Stimulated activated memory B cell treated with anti-CD40 and anti-IgM and Interleukin-4, amounts not matched to agents 10 μg/mL and 1 μg/mL and 100 μg/mL, for 72 hours (primary cell): ENCODE measurements around the gene PLA2G3.
"Not testable (repeated sequence)": the region's sequence is repeated elsewhere in the genome, so short reads cannot be mapped to it uniquely, and the experiment has no call there.

Experiments
- ATAC-seq: fragments of 150-1000 bp; cut with Tn5 transposase; 2 replicates; pipeline ENCODE4 v1.10.0; 2021
- H3K27ac Mint-ChIP-seq: one replicate; pipeline ENCODE4 v1.8.0; 2022; ENCODE audit warnings: mild to moderate bottlenecking, mixed read lengths
- H3K27me3 Mint-ChIP-seq: one replicate; pipeline ENCODE4 v1.8.0; 2022; ENCODE audit warnings: mixed read lengths
- H3K36me3 Mint-ChIP-seq: one replicate; pipeline ENCODE4 v1.8.0; 2022; ENCODE audit warnings: mixed read lengths
- H3K4me1 Mint-ChIP-seq: one replicate; pipeline ENCODE4 v1.8.0; 2022; ENCODE audit warnings: mixed read lengths
- H3K4me3 Mint-ChIP-seq: one replicate; pipeline ENCODE4 v1.8.0; 2022; ENCODE audit warnings: mild to moderate bottlenecking, moderate library complexity, mixed read lengths
- H3K9me3 Mint-ChIP-seq: one replicate; pipeline ENCODE4 v1.8.0; 2022; ENCODE audit warnings: mixed read lengths

The PLA2G3 gene

GRCh38 chr22:31121403-31121802 is 18.9 kb downstream of the PLA2G3 start:
- no peak overlapping the region for H3K27ac Mint-ChIP-seq
- peaks cover 9% of the 10 kb centered on the region for H3K27me3 Mint-ChIP-seq
- H3K4me3 Mint-ChIP-seq, result no peak overlapping the region
- no peak for ATAC-seq
- H3K9me3 Mint-ChIP-seq, result no peaks in the 10 kb centered on the region
- no peaks in the 10 kb centered on the region for H3K36me3 Mint-ChIP-seq
- peaks cover 6% of the 10 kb centered on the region for H3K4me1 Mint-ChIP-seq

- H3K36me3 Mint-ChIP-seq, result no peaks in the 10 kb centered on the region
- no peaks in the 10 kb centered on the region for H3K4me1 Mint-ChIP-seq
- no peaks in the 10 kb centered on the region for H3K9me3 Mint-ChIP-seq
- H3K4me3 Mint-ChIP-seq, result no peak overlapping the region
- peaks cover 4% of the 10 kb centered on the region for H3K27me3 Mint-ChIP-seq
- no peak overlapping the region for H3K27ac Mint-ChIP-seq
- ATAC-seq, result no peak
Observed at GRCh38 chr22:31120642-31121041, 19.7 kb downstream of the PLA2G3 start.

GRCh38 chr22:31120230-31120629 is 20.1 kb downstream of the PLA2G3 start:
- ATAC-seq, result no peak

GRCh38 chr22:31119026-31119717 is 21.1 kb downstream of the PLA2G3 start:
- no peaks in the 10 kb centered on the region for H3K36me3 Mint-ChIP-seq
- no peak overlapping the region for H3K27ac Mint-ChIP-seq
- H3K4me1 Mint-ChIP-seq, result no peaks in the 10 kb centered on the region
- no peaks in the 10 kb centered on the region for H3K27me3 Mint-ChIP-seq
- H3K4me3 Mint-ChIP-seq, result no peak overlapping the region
- no peaks in the 10 kb centered on the region for H3K9me3 Mint-ChIP-seq
- no peak for ATAC-seq

More at GRCh38 chr22:31120230-31120629, 20.1 kb downstream of the PLA2G3 start:
- Mint-ChIP-seq H3K36me3 (no peaks in the 10 kb centered on the region), H3K27ac (no peak overlapping the region), H3K9me3 (no peaks in the 10 kb centered on the region), H3K4me1 (no peaks in the 10 kb centered on the region), H3K27me3 (no peaks in the 10 kb centered on the region), H3K4me3 (no peak overlapping the region)

- H3K4me1 Mint-ChIP-seq, result no peaks in the 10 kb centered on the region
- H3K27ac Mint-ChIP-seq, result no peak overlapping the region
- H3K36me3 Mint-ChIP-seq, result no peaks in the 10 kb centered on the region
- no peak overlapping the region for H3K4me3 Mint-ChIP-seq
- ATAC-seq, result no peak
- H3K27me3 Mint-ChIP-seq, result no peaks in the 10 kb centered on the region
- H3K9me3 Mint-ChIP-seq, result no peaks in the 10 kb centered on the region
Observed at GRCh38 chr22:31118046-31118820, 22.1 kb downstream of the PLA2G3 start.

GRCh38 chr22:31112547-31113091 is 27.7 kb downstream of the PLA2G3 start:
- not testable (repeated sequence) for H3K27me3 Mint-ChIP-seq, H3K36me3 Mint-ChIP-seq, H3K27ac Mint-ChIP-seq, ATAC-seq, H3K9me3 Mint-ChIP-seq, H3K4me3 Mint-ChIP-seq, H3K4me1 Mint-ChIP-seq

GRCh38 chr22:31107894-31108218 is 32.5 kb downstream of the PLA2G3 start:
- Mint-ChIP-seq H3K27me3 (no peaks in the 10 kb centered on the region), H3K9me3 (no peaks in the 10 kb centered on the region), H3K4me1 (peaks cover 33% of the 10 kb centered on the region), H3K4me3 (peak overlapping the region; percentile 85), H3K27ac (peak overlapping the region; percentile 73), H3K36me3 (no peaks in the 10 kb centered on the region)
- peak; percentile 44 for ATAC-seq

GRCh38 chr22:31107178-31107893 is 33.0 kb downstream of the PLA2G3 start, which contains the start of gene SELENOM:
TSS of gene SELENOM (minus strand) at chr22:31107568. CDS start at chr22:31107505, 63 bp downstream.
- Mint-ChIP-seq H3K9me3 (no peaks in the 10 kb centered on the region), H3K27me3 (no peaks in the 10 kb centered on the region), H3K4me3 (peak within 1 kb of the TSS; percentile 85), H3K27ac (peak within 1 kb of the TSS; percentile 73), H3K4me1 (peaks cover 33% of the 10 kb centered on the region), H3K36me3 (no peaks in the 10 kb centered on the region)
- ATAC-seq, result peak; percentile 96

GRCh38 chr22:31106731-31107177 is 33.6 kb downstream of the PLA2G3 start:
- Mint-ChIP-seq H3K36me3 (no peaks in the 10 kb centered on the region), H3K9me3 (no peaks in the 10 kb centered on the region), H3K27me3 (no peaks in the 10 kb centered on the region), H3K4me3 (peak overlapping the region; percentile 85), H3K27ac (peak overlapping the region; percentile 73), H3K4me1 (peaks cover 33% of the 10 kb centered on the region)
- no peak for ATAC-seq

- no peaks in the 10 kb centered on the region for H3K27me3 Mint-ChIP-seq
- H3K27ac Mint-ChIP-seq, result peak overlapping the region; percentile 73
- peak overlapping the region; percentile 85 for H3K4me3 Mint-ChIP-seq
- peaks cover 33% of the 10 kb centered on the region for H3K4me1 Mint-ChIP-seq
- no peaks in the 10 kb centered on the region for H3K36me3 Mint-ChIP-seq
- no peaks in the 10 kb centered on the region for H3K9me3 Mint-ChIP-seq
- no peak for ATAC-seq
Observed at GRCh38 chr22:31106001-31106571, 34.2 kb downstream of the PLA2G3 start.

- no peak for ATAC-seq
- Mint-ChIP-seq H3K9me3 (no peaks in the 10 kb centered on the region), H3K27ac (no peak overlapping the region), H3K27me3 (no peaks in the 10 kb centered on the region), H3K4me1 (peaks cover 33% of the 10 kb centered on the region), H3K36me3 (peaks cover 1% of the 10 kb centered on the region), H3K4me3 (no peak overlapping the region)
Observed at GRCh38 chr22:31105282-31105929, 34.9 kb downstream of the PLA2G3 start.

- Mint-ChIP-seq H3K27me3 (no peaks in the 10 kb centered on the region), H3K4me1 (peaks cover 33% of the 10 kb centered on the region), H3K27ac (no peak overlapping the region)
Observed at GRCh38 chr22:31104869-31105268, 35.4 kb downstream of the PLA2G3 start.

GRCh38 chr22:31103899-31104694 is 36.2 kb downstream of the PLA2G3 start:
- Mint-ChIP-seq H3K4me1 (peaks cover 33% of the 10 kb centered on the region), H3K4me3 (no peak overlapping the region), H3K27me3 (no peaks in the 10 kb centered on the region), H3K9me3 (no peaks in the 10 kb centered on the region), H3K36me3 (peaks cover 7% of the 10 kb centered on the region), H3K27ac (no peak overlapping the region)
- ATAC-seq, result no peak

More at GRCh38 chr22:31104869-31105268, 35.4 kb downstream of the PLA2G3 start:
- ATAC-seq, result no peak
- no peak overlapping the region for H3K4me3 Mint-ChIP-seq
- H3K36me3 Mint-ChIP-seq, result peaks cover 7% of the 10 kb centered on the region
- no peaks in the 10 kb centered on the region for H3K9me3 Mint-ChIP-seq

GRCh38 chr22:31103111-31103510 is 37.2 kb downstream of the PLA2G3 start:
- ATAC-seq, result no peak
- H3K27me3 Mint-ChIP-seq, result no peaks in the 10 kb centered on the region
- H3K36me3 Mint-ChIP-seq, result peaks cover 7% of the 10 kb centered on the region
- no peak overlapping the region for H3K27ac Mint-ChIP-seq
- no peak overlapping the region for H3K4me3 Mint-ChIP-seq
- no peaks in the 10 kb centered on the region for H3K9me3 Mint-ChIP-seq
- peaks cover 33% of the 10 kb centered on the region for H3K4me1 Mint-ChIP-seq
